ENCODE results near the gene ANXA10.
"Not testable (repeated sequence)": the region's sequence is repeated elsewhere in the genome, so short reads cannot be mapped to it uniquely, and the experiment has no call there.

ANXA10 gene

GRCh38 chr4:168164045-168164444 lies 71.7 kb downstream of the ANXA10 start:
- DNase-seq: no peak

DNA sequence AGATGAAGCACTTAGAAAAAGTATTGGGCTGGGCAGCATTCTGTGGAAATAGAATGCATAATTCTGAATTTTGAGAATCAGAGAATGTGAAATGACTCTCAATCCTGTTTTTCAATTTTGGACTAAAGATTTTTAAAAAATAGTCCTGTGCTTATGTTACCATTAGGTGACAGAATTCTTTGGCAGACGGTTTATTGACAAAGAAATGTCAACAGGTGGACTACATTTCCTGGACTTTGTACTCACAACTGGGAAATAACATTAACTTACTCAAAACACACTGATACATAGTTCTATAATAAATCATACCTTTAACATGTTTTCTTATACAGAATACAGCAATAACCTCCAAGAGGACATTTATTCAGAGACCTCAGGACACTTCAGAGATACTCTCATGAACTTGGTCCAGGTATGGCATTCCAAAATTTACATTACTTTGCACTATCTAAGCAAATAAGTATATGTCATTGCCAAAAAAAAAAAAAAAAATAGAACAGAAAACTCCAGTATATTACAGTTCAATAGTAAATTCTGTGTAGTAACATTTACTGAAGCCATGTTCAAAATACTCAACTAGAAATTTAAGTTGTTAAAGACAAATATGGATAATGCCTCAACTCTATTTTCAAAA lies 72.7 kb downstream of the ANXA10 start:
- no peak for DNase-seq

GRCh38 chr4:168167714-168168284 lies 75.5 kb downstream of the ANXA10 start:
- no peak for DNase-seq

- no peak for DNase-seq
These were observed 82.0 kb downstream of the ANXA10 start for GRCh38 chr4:168174308-168174707.

DNA sequence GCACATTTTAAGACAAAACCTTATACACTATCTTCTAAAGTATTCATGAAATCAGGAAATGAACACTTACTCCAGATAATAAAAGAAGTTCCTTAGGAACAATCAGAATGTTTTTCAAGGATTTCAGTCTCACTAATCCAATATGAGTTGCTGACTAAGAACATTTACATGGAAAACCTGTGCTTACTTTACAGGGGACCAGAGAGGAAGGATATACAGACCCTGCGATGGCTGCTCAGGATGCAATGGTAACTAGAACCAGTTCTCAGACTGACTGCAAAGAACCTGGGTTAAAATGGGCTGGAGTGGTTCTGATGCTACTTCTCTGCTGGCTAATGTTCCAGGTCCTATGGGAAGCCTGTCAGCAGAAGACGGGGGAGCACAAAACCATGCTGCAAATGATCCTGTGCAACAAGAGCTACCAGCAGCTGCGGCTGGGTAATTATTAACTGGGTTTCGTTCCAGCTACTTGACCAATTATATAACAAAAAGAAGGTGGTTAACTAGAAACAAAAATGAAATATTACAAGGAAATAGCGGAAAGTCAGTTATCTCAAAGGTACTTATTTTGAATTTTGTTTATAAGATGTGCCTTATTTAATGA lies 85.3 kb downstream of the ANXA10 start:
- DNase-seq: no peak

DNA sequence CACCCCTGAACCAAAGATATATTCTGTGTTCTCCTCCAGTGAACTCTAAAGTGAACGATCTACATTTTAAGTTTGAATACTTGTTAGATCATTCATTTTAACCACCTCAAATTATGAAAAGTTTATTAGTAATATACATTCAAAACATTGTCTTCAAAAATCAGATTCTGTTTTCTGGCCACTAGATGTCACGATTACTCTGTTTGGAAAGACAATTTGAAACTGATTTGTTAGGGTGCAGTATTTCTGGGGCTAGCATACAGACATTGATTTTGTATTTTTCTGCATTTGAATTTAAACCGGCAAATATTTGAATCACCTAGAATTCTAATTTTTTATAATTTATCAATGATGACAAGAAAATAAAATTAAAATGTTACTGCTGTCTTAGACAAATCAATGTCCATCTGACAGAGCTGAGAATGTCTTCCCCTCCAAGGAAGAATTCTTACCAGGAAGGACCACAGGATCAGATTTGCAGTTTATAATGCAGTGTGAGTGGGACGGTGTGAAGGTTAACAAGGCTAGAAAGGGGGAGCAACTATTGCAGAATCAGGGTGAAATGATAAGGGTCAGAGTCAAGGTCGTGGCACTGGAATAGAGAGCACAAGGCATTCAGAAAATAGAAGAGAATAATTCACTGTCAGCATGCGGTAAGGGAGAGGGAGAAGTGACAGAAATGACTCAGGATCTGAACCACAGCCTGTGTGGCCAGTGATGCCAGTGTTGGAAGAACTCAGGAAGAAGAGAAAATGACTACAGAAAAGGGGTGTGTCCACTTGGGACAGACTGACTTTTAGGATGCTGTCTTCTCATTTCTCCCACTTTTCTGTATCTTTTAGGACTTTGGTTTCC lies 91.6 kb downstream of the ANXA10 start:
- DNase-seq: no peak

GRCh38 chr4:168188754-168189153 lies 96.4 kb downstream of the ANXA10 start:
- DNase-seq: no peak

GRCh38 chr4:168197926-168198325 lies 105.6 kb downstream of the ANXA10 start:
- no peak for DNase-seq

DNA sequence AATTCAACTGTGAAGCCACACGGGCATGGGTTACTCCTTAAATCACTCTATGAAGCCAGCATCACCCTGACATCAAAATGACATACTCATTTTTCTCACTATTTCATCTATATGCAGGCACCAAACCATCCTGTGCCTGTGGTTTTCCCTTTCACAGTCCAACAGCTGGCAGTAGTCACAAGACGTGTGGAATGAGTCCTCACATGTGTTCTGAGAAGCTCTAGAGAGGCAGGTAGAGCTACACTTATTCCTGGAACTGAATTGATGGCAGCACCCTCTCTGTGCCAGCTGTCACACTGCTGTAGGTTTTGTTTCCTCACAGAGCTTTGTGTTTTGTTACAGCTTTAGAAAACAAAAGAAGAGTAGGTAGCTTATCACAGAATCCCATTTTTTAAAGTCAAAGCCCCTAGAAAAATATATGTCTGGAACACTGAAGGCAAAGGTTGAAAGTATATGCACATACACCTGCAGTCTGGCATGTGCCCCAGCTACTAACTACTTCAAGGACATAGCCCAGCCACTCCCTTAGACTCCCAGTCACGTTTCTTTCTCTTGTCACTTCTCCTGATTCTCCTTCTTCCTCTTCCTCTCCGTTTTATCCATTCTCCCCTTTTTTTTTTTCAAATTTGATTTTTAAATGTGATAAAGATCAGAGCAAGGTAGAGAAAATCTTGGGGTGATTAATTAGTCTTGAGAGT lies 107.1 kb downstream of the ANXA10 start:
- DNase-seq: no peak

DNA sequence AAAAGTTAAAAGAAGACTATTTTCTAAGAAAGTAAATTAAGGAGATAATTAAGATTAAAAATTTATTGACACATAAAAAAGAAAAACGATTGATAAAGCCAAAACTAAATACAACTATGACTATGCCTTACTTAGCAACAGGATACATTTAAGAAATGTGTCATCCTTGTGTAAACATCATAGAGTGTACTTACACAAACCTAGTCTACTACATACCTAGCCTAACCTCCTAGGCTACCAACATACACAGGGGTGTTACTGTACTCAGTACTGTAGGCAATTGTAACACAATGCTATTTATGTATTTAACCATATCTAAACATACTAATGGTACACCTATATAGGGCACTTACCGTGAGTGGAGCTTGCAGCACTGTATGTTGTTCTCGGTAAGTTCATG lies 108.3 kb downstream of the ANXA10 start:
- DNase-seq: no peak

DNA sequence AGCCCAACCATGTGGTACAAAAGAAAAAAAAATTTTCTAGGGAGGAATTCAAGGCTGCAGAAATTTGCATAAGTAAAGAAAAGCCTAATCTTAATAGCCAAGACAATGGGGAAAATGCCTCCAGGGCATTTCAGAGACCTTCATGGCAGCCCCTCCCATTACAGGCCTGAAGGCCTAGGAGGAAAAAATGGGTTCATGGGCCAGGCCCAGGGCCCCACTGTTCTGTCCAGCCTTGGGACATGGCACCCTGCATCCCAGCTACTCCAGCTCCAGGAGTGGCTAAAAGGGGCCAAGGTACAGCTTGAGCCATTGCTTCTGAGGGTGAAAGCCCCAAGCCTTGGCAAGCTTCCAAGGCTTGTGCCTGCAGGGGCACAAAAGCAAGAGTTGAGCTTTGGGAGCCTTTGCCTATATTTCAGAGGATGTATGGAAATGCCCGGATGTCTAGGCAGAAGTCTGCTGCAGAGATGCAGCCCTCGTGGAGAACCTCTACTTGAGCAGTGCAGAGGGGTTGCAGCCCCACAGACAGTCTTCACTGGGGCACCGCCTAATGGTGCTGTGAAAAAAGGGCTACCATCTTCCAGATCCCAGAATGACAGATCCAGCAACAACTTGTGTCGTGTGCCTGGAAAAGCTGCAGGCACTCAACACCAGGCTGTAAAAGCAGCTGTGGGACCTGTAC lies 111.0 kb downstream of the ANXA10 start:
- no peak for DNase-seq

DNA sequence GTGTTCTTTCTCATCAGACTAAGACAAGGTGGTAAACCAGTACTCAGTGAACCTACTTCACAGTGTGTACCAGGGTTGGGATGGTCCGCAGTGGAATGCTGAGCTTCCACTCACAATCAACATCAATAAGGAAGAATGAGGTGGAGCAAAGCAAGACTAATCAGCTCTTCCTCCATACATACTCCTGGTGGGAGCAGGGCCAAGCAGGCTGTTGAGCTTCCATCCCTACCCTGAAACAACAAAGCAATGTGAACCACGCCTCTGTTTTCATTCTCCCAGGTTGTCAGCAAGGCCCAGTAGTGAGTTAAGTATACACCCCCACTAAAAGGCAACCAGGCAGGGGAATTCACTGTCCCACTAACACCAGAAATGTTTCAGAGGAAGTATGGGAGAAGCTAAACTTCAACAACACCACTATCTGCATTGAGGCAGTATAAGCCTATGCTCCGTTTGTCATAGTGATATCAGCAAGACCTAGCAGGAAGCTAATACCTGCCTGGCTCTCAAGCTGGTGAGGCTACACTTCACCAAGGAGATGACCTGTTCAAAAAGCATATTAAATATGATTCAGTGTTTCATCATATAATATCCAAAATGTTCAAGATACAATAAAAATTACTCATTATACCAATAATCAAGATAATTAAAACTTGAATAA lies 116.7 kb downstream of the ANXA10 start:
- DNase-seq: no peak

DNA sequence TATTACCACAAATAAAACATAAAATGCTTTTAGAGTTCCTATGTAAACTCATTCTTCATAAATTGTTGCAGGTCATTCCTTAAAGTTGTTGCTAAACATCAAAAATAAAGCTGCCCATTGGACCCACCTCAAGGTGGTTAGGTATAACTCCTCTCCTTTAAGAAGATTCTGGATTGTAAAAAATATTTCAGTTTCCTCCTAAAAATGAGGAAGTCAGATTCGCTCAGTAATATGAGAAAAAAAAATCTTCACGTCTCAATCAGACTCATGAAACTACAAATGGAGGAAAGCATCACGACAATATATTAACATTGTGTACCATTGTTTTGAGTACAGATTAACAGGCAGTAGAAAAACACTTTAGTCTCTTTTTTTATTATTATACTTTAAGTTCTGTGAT lies 120.3 kb downstream of the ANXA10 start:
- no peak for DNase-seq

DNA sequence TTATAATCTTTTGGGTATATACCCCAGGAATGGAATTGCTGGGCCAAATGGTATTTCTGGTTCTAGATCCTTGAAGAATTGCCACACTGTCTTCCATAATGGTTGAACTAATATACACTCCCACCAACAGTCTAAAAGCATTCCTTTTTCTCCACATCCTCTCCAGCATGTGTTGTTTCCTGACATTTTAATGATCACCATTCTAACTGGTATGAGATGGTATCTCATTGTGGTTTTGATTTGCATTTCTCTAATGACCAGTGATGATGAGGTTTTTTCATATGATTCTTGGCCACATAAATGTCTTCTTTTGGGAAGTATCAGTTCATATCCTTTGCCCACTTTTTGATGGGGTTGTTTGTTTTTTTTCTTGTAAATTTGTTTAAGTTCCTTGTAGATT lies 121.2 kb downstream of the ANXA10 start:
- not testable (repeated sequence) for DNase-seq

DNA sequence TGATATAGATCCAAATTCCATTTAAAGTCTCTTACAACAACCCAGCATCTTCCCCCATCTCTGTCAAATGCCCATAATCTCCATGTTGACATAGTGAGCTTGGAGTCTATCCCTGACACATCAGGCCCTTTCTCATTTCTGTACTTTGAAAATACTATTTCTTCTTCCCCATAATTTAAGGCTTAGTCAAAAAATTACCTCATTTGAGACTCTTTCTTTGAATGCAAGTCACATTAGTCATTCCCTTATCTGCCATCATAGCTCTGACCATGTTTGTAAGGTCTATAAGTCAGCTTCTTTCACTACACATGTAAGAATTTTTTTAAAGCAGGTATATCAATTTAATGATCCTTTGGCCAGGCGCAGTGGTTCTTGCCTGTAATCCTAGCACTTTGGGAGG lies 126.3 kb downstream of the ANXA10 start:
- DNase-seq: no peak

GRCh38 chr4:168220893-168221292 lies 128.6 kb downstream of the ANXA10 start:
- DNase-seq: no peak

GRCh38 chr4:168221301-168221700 lies 129.0 kb downstream of the ANXA10 start:
- DNase-seq: no peak

Data from CD4-positive, alpha-beta T cell treated with Interleukin-17A for 4 hours (primary cell).